Panc1 (cell line): ENCODE results near the gene TAF11L13. TPM values are rescaled to one million over a fixed set of nuclear protein-coding genes. Genes with fewer than 3 reads are reported as not detected.
"Not testable (repeated sequence)": the region's sequence is repeated elsewhere in the genome, so short reads cannot be mapped to it uniquely, and the experiment has no call there.

Experiments used
- ATAC-seq: fragments of 200-7000 bp; cut with Tn5 transposase; 2 replicates; pipeline ENCODE4 v1.9.1; 2020; ENCODE audit warnings: mild to moderate bottlenecking, moderate library complexity
- Bru-seq: library from RNA; stranded (reverse); fragments of 400-500 nt; gene quantifications from one replicate; lab custom pipeline; 2021; lab: Mats Ljungman, UMichigan
- BruChase-seq, 2 experiments: library from RNA; stranded (reverse); fragments of 400-500 nt; gene quantifications; one replicate each; lab custom pipeline; 2021; lab: Mats Ljungman, UMichigan
- BruUV-seq: library from RNA; stranded (reverse); fragments of 400-500 nt; replicated peaks from 2 replicates; lab custom pipeline; 2021; lab: Mats Ljungman, UMichigan
- CTCF ChIA-PET: fragments of 300-600 bp; sonication (Branson Sonifier 250); formaldehyde crosslinking; loops from one replicate; lab custom pipeline; 2022; ENCODE audit warnings: antibody characterized with exemption; lab: Charles Lee
- POLR2A ChIA-PET: fragments of 300-600 bp; sonication (Branson Sonifier 250); formaldehyde crosslinking; loops from one replicate; lab custom pipeline; 2022; ENCODE audit warnings: antibody characterized with exemption; lab: Charles Lee
- DNase-seq: peaks from one replicate; pipeline ENCODE4 v3.0.0-alpha.2; 2010; ENCODE audit warnings: low read depth, low spot score
- H3K27ac ChIP-seq: 2 replicates; pipeline ENCODE4 v1.5.1; 2011; ENCODE audit warnings: mild to moderate bottlenecking, low read length, inconsistent platforms
- H3K27me3 ChIP-seq: fragments of 200-500 bp; sonication (Bioruptor generic); 2 replicates; pipeline ENCODE4 v1.6.0; 2014; ENCODE audit warnings: low read length, inconsistent platforms; ENCODE audit not compliant: control insufficient read depth, insufficient read depth
- H3K36me3 ChIP-seq: fragments of 200-500 bp; sonication (Bioruptor generic); 2 replicates; pipeline ENCODE4 v1.5.1; 2014; ENCODE audit warnings: inconsistent platforms, mild to moderate bottlenecking, low read length, moderate library complexity; ENCODE audit not compliant: control insufficient read depth, insufficient read depth
- H3K4me1 ChIP-seq: 2 replicates; pipeline ENCODE4 v1.5.1; 2011; ENCODE audit warnings: inconsistent platforms, mild to moderate bottlenecking, low read length, moderate library complexity; ENCODE audit not compliant: control insufficient read depth, insufficient read depth
- H3K4me3 ChIP-seq, 2 experiments: 2 replicates each; pipeline ENCODE4 v1.5.1; 2011 to 2012; ENCODE audit warnings: low read depth in 2 of 2, low read length in 2 of 2, mild to moderate bottlenecking in 2 of 2, inconsistent platforms in 1 of 2, moderate library complexity in 1 of 2
- H3K9me3 ChIP-seq: fragments of 200-500 bp; sonication (Bioruptor generic); 2 replicates; pipeline ENCODE4 v1.5.1; 2014; ENCODE audit warnings: low read depth, mild to moderate bottlenecking, inconsistent platforms, low read length, moderate library complexity; ENCODE audit not compliant: control insufficient read depth, insufficient read depth
- in situ Hi-C: cut with HindIII; loops from 2 replicates; pipeline ENCODE4 v1.10.0; 2016; ENCODE audit warnings: low sequenced_read_pairs, low pct_unique_long_range_greater_than_20kb
- intact Hi-C: fragments of 100-400 bp; cut with micrococcal nuclease; formaldehyde crosslinking; loops from one replicate; pipeline ENCODE4 v1.10.0; 2022; ENCODE audit not compliant: unreplicated experiment
- long read RNA-seq: library from polyadenylated mRNA; unstranded; transcript quantifications from one replicate; pipeline ENCODE4 v2.0.0, GENCODE V29; 2021; ENCODE audit not compliant: unreplicated experiment
- polyA plus RNA-seq: library from polyadenylated mRNA; unstranded; fragments of >200 nt; gene quantifications from one replicate; pipeline ENCODE4 v1.2.1, GENCODE V29; 2012; ENCODE audit warnings: missing spikeins; ENCODE audit not compliant: insufficient read length
- total RNA-seq: library from RNA; stranded (reverse); gene quantifications from one replicate; pipeline ENCODE4 v1.2.1, GENCODE V29; 2021; ENCODE audit not compliant: unreplicated experiment

The TAF11L13 gene
- total RNA-seq = not detected
- not detected for polyA plus RNA-seq
- Bru-seq, nascent RNA = not detected
- BruChase-seq, experiment 1, labeled RNA remaining after a 2-hour chase = not detected
- not detected for BruChase-seq, experiment 2, labeled RNA remaining after a 6-hour chase
- long read RNA-seq = 0 reads

- CTCF ChIA-PET, H3K27ac ChIP-seq, H3K4me3 ChIP-seq, POLR2A ChIA-PET, H3K9me3 ChIP-seq, H3K4me1 ChIP-seq, in situ Hi-C loops, BruUV-seq, DNase-seq, H3K27me3 ChIP-seq, intact Hi-C loops, ATAC-seq, H3K36me3 ChIP-seq: not testable (repeated sequence)
Measured at GRCh38 chr5:17631788-17632187, at the start of gene TAF11L13. Gene TAF11L13 (plus strand): TSS chr5:17632088.

GRCh38 chr5:17585658-17586057, 46.2 kb upstream of the TAF11L13 start, which contains the start of gene TAF11L7:
Gene TAF11L7 (minus strand): TSS chr5:17585758.
- intact Hi-C loops, POLR2A ChIA-PET, H3K4me1 ChIP-seq, H3K4me3 ChIP-seq, BruUV-seq, DNase-seq, CTCF ChIA-PET, ATAC-seq, H3K27me3 ChIP-seq, H3K9me3 ChIP-seq, in situ Hi-C loops, H3K27ac ChIP-seq, H3K36me3 ChIP-seq: not testable (repeated sequence)

- POLR2A ChIA-PET, ATAC-seq, H3K27me3 ChIP-seq, H3K4me3 ChIP-seq, BruUV-seq, H3K4me1 ChIP-seq, DNase-seq, CTCF ChIA-PET, H3K9me3 ChIP-seq, H3K27ac ChIP-seq, in situ Hi-C loops, intact Hi-C loops, H3K36me3 ChIP-seq: not testable (repeated sequence)
Measured at GRCh38 chr5:17590860-17591259, 41.0 kb upstream of the TAF11L13 start, which contains the start of gene TAF11L8. Gene TAF11L8 (minus strand): TSS chr5:17590960.

- in situ Hi-C loops, BruUV-seq, H3K4me3 ChIP-seq, H3K36me3 ChIP-seq, H3K9me3 ChIP-seq, H3K27ac ChIP-seq, POLR2A ChIA-PET, ATAC-seq, CTCF ChIA-PET, H3K27me3 ChIP-seq, H3K4me1 ChIP-seq, DNase-seq, intact Hi-C loops: not testable (repeated sequence)
Measured at GRCh38 chr5:17594255-17594654, 37.6 kb upstream of the TAF11L13 start, which contains the start of gene TAF11L9. Gene TAF11L9 (minus strand): TSS chr5:17594394.

GRCh38 chr5:17597728-17598127, 34.2 kb upstream of the TAF11L13 start, which contains the start of gene TAF11L10:
Gene TAF11L10 (minus strand): TSS chr5:17597828.
- H3K36me3 ChIP-seq, CTCF ChIA-PET, in situ Hi-C loops, H3K4me1 ChIP-seq, H3K27me3 ChIP-seq, H3K4me3 ChIP-seq, H3K9me3 ChIP-seq, BruUV-seq, DNase-seq, POLR2A ChIA-PET, ATAC-seq, H3K27ac ChIP-seq, intact Hi-C loops: not testable (repeated sequence)

GRCh38 chr5:17603880-17604279, 28.0 kb upstream of the TAF11L13 start, which contains the start of gene TAF11L11:
Gene TAF11L11 (plus strand): TSS chr5:17604183.
- ATAC-seq, CTCF ChIA-PET, in situ Hi-C loops, H3K27me3 ChIP-seq, H3K36me3 ChIP-seq, H3K27ac ChIP-seq, H3K9me3 ChIP-seq, intact Hi-C loops, H3K4me3 ChIP-seq, POLR2A ChIA-PET, H3K4me1 ChIP-seq, BruUV-seq, DNase-seq: not testable (repeated sequence)
